ENCODE results near the gene ADAM33.

The ADAM33 gene

GRCh38 chr20:3661814-3662665 is 19.8 kb downstream of the ADAM33 start:
- DNase-seq = no peak

GRCh38 chr20:3661060-3661813 is 20.6 kb downstream of the ADAM33 start:
- no peak for DNase-seq

GRCh38 chr20:3660262-3661059 is 21.3 kb downstream of the ADAM33 start:
- DNase-seq = no peak

- DNase-seq = no peak
Measured at GRCh38 chr20:3659492-3660261, 22.1 kb downstream of the ADAM33 start.

- no peak for DNase-seq
Measured at GRCh38 chr20:3658716-3659491, 22.9 kb downstream of the ADAM33 start.

GRCh38 chr20:3658019-3658715 is 23.6 kb downstream of the ADAM33 start:
- no peak for DNase-seq

GRCh38 chr20:3655131-3655405 is 26.7 kb downstream of the ADAM33 start:
- no peak for DNase-seq

- no peak for DNase-seq
Measured at GRCh38 chr20:3654326-3655130, 27.3 kb downstream of the ADAM33 start.

GRCh38 chr20:3653921-3654320 is 27.9 kb downstream of the ADAM33 start:
- no peak for DNase-seq

- DNase-seq = no peak
Measured at GRCh38 chr20:3652676-3653596, 28.9 kb downstream of the ADAM33 start.

- DNase-seq = no peak
Measured at GRCh38 chr20:3652221-3652620, 29.6 kb downstream of the ADAM33 start.

GRCh38 chr20:3651204-3651962 is 30.4 kb downstream of the ADAM33 start:
- no peak for DNase-seq

GRCh38 chr20:3648951-3649350 is 32.9 kb downstream of the ADAM33 start:
- no peak for DNase-seq

GRCh38 chr20:3647473-3647872 is 34.3 kb downstream of the ADAM33 start:
- no peak for DNase-seq

- no peak for DNase-seq
Measured at GRCh38 chr20:3646651-3647050, 35.2 kb downstream of the ADAM33 start.

GRCh38 chr20:3646067-3646440 is 35.8 kb downstream of the ADAM33 start:
- DNase-seq = no peak

GRCh38 chr20:3645309-3646066 is 36.3 kb downstream of the ADAM33 start:
- no peak for DNase-seq

- DNase-seq = no peak
Measured at GRCh38 chr20:3640259-3640658, 41.6 kb downstream of the ADAM33 start.
